Peyer's patch (tissue), 4 donors: Measurements from ENCODE around the gene ATP6V1G3. TPM values are rescaled to one million over a fixed set of nuclear protein-coding genes. Genes with fewer than 3 reads are reported as not detected.

Experiments
- DNase-seq, 3 donors: peaks; one replicate each; pipeline ENCODE4 v3.0.0-alpha.2; 2017 to 2019
- H3K27ac ChIP-seq, 4 donors: fragments of 200-600 bp; sonication (generic); one replicate each; pipeline ENCODE4 v1.5.1; 2016 to 2019
- H3K27me3 ChIP-seq, 2 donors: fragments of 200-600 bp; sonication (generic); one replicate each; pipeline ENCODE4 v1.5.1; 2019
- H3K36me3 ChIP-seq, 3 donors: fragments of 200-600 bp; sonication (generic); one replicate each; pipeline ENCODE4 v1.5.1; 2016 to 2019
- H3K4me1 ChIP-seq, 4 donors: fragments of 200-600 bp; sonication (generic); one replicate each; pipeline ENCODE4 v1.5.1; 2016 to 2019
- H3K4me3 ChIP-seq, 4 donors: fragments of 200-600 bp; sonication (generic); 1 replicate in 3 of 4; 2 replicates in 1 of 4; pipeline ENCODE4 v1.5.1; 2016 to 2019; ENCODE audit warnings: mild to moderate bottlenecking in 1 of 4
- H3K9me3 ChIP-seq, 4 donors: fragments of 200-600 bp; sonication (generic); one replicate each; pipeline ENCODE4 v1.5.1; 2016 to 2019; ENCODE audit warnings: mild to moderate bottlenecking in 1 of 4
- POLR2A ChIP-seq, 2 donors: fragments of 450-650 bp; IDR thresholded peaks; one replicate each; pipeline ENCODE4 v1.5.1; 2017; ENCODE audit warnings: antibody characterized with exemption in 2 of 2, mild to moderate bottlenecking in 2 of 2, moderate library complexity in 2 of 2
- total RNA-seq, 4 donors: library from RNA; depleted of rRNA; stranded (reverse); fragments of >200 nt; gene quantifications; one replicate each; pipeline ENCODE4 v1.1.0, GENCODE V29; 2016
- TF ChIP-seq, protein P1 (sequence below), 6 experiments: fragments of 450-650 bp in 4 of 6; fragments of 200-600 bp in 2 of 6; sonication (generic) in 1 of 6; IDR thresholded peaks; one replicate each; pipeline ENCODE4 v1.5.1; 2017 to 2019; ENCODE audit warnings: antibody characterized with exemption in 6 of 6, mild to moderate bottlenecking in 3 of 6, moderate library complexity in 1 of 6

ATP6V1G3 gene
- total RNA-seq, 4 donors from 2014 or later = not detected

DNA sequence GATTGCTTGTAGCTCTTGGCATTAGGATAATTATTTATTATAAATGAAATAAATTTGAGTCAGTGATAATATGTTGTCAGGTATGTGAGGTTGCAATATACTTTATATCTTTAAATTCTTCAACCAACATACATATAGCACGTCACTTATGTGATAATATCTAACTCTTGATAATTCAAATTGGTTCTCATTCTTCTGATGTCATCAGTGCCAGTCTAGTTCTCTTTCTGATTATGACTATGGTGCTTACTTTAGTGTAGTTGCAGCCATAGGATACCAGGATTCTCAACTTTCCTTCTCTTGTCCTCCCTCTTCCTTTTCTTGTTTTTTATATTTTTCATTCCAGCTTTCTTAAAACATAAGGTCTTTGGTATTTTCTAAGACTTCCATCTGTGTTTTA is 34.8 kb upstream of the ATP6V1G3 start:
- H3K9me3 ChIP-seq = no peaks in the 10 kb centered on the region
- H3K36me3 ChIP-seq = no peaks in the 10 kb centered on the region
- no peaks in the 10 kb centered on the region for H3K4me1 ChIP-seq
- no peak for DNase-seq
- H3K27me3 ChIP-seq = no peaks in the 10 kb centered on the region
- TF ChIP-seq, protein P1, sequence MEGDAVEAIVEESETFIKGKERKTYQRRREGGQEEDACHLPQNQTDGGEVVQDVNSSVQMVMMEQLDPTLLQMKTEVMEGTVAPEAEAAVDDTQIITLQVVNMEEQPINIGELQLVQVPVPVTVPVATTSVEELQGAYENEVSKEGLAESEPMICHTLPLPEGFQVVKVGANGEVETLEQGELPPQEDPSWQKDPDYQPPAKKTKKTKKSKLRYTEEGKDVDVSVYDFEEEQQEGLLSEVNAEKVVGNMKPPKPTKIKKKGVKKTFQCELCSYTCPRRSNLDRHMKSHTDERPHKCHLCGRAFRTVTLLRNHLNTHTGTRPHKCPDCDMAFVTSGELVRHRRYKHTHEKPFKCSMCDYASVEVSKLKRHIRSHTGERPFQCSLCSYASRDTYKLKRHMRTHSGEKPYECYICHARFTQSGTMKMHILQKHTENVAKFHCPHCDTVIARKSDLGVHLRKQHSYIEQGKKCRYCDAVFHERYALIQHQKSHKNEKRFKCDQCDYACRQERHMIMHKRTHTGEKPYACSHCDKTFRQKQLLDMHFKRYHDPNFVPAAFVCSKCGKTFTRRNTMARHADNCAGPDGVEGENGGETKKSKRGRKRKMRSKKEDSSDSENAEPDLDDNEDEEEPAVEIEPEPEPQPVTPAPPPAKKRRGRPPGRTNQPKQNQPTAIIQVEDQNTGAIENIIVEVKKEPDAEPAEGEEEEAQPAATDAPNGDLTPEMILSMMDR (IDR thresholded peaks at IDR 0.05) = no peak
- TF ChIP-seq POLR2A (IDR thresholded peaks at IDR 0.05) = no peak
- no peak overlapping the region for H3K4me3 ChIP-seq
- no peak overlapping the region for H3K27ac ChIP-seq

DNA sequence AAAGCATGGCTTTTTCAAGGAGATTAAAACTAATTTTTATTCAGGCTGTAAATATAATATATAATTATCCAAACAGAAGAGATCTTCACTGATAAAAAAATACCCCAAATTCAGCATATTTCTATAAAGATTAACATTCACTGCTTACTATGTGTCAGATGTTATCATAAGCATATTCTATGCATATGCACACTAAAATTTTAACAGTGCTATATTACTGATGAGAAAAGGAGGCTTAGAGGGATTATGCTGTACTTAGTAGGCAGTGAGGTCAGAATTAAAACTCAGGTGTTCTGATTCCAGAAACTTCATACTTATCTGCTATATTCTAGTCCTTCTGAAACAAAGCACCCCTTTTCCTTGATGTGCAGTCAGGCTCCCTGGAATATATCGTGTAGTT is 33.8 kb upstream of the ATP6V1G3 start:
- Histone ChIP-seq H3K27ac (no peak overlapping the region), H3K27me3 (no peaks in the 10 kb centered on the region), H3K9me3 (no peaks in the 10 kb centered on the region), H3K4me3 (no peak overlapping the region), H3K4me1 (no peaks in the 10 kb centered on the region), H3K36me3 (no peaks in the 10 kb centered on the region)
- DNase-seq = no peak
- TF ChIP-seq, protein P1 (IDR thresholded peaks at IDR 0.05) = no peak
- TF ChIP-seq POLR2A (IDR thresholded peaks at IDR 0.05) = no peak

DNA sequence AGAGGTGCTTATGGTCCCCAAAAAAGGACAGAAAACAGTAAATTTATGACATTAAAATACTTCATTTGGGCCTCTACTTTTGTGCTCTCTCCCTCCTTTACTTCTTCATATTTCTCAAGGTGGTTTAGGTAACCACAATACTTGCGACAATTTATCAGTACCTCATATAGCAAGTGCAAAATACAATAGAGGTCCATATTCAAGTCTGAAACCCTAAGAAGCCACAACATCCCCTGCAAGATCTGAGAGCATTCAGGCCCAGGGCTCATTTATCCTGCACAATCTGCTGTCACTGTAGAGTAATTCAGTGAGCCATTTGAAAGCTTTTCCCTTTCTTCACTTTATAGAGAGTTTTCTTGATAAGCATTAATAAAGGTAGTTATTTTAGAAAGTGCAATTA is 24.2 kb upstream of the ATP6V1G3 start:
- no peak overlapping the region for H3K4me3 ChIP-seq
- TF ChIP-seq, protein P1 (IDR thresholded peaks at IDR 0.05) = no peak
- TF ChIP-seq POLR2A (IDR thresholded peaks at IDR 0.05) = no peak
- H3K27me3 ChIP-seq = no peaks in the 10 kb centered on the region
- no peaks in the 10 kb centered on the region for H3K36me3 ChIP-seq
- no peaks in the 10 kb centered on the region for H3K9me3 ChIP-seq
- no peaks in the 10 kb centered on the region for H3K4me1 ChIP-seq
- no peak overlapping the region for H3K27ac ChIP-seq
- DNase-seq = no peak

DNA sequence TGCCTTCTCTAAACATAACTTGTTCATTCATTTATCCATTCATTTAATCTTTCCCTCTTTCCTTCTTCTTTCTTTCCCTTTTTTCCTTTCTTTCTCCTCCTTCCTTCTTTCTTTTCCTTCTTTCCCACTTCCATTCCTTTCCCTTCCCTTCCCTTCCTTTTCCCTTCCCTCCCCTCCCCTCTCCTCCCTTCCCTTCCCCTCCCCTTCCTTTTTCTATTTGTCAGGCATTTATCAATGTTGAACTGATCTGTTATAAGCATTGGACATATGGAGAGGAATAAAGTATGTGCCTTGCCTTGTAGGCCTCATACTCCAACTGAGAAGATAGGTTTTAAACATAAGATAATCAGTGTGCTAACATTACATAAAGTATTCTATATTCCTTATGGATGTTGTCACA is 23.7 kb upstream of the ATP6V1G3 start:
- H3K27me3 ChIP-seq = no peaks in the 10 kb centered on the region
- no peak for DNase-seq
- TF ChIP-seq, protein P1 (IDR thresholded peaks at IDR 0.05) = no peak
- TF ChIP-seq POLR2A (IDR thresholded peaks at IDR 0.05) = no peak
- no peaks in the 10 kb centered on the region for H3K4me1 ChIP-seq
- no peaks in the 10 kb centered on the region for H3K36me3 ChIP-seq
- no peaks in the 10 kb centered on the region for H3K9me3 ChIP-seq
- H3K27ac ChIP-seq = no peak overlapping the region
- H3K4me3 ChIP-seq = no peak overlapping the region

DNA sequence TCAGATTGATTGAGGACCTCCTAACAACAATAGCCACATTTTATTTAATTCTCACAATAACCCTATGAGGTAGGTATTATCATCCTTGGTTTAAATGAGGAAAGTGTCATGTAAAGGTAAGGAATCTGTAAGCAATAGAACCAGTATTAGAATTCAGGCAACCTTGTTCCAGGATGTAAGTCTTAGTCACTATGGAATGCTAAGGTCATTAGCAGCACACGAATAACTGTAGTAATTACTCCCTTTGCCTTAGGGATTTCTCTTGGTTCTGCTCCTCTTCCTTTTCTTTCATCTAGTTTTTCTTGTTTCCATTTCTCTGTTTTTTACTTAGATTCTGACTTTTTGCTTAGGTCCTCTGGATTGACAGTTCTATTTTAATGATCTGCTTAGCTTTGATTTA is 23.1 kb upstream of the ATP6V1G3 start:
- Histone ChIP-seq H3K4me1 (no peaks in the 10 kb centered on the region), H3K4me3 (no peak overlapping the region), H3K9me3 (no peaks in the 10 kb centered on the region), H3K27ac (no peak overlapping the region), H3K27me3 (no peaks in the 10 kb centered on the region), H3K36me3 (no peaks in the 10 kb centered on the region)
- TF ChIP-seq, protein P1 (IDR thresholded peaks at IDR 0.05) = no peak
- no peak for TF ChIP-seq POLR2A (IDR thresholded peaks at IDR 0.05)
- DNase-seq = no peak

DNA sequence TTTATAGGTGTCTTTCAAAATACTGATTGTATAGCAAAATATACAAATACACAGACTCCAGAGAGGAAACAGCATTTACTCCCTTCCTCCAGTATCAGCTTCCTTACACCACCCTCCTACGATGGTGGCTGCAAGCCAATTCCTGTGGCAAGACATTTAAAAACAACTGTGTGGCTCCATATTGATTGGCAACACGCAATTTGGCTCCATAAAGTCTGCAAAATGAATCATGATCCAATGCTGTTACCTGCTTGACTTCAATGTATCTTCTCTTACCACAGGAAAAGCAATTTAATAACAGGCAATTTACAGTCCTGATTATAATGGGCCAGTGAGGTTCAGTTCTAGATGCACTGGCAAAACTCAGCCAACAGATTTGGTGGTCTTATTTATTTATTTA is 19.7 kb upstream of the ATP6V1G3 start:
- Histone ChIP-seq H3K36me3 (no peaks in the 10 kb centered on the region), H3K27me3 (no peaks in the 10 kb centered on the region), H3K4me1 (no peaks in the 10 kb centered on the region), H3K9me3 (no peaks in the 10 kb centered on the region), H3K27ac (no peak overlapping the region), H3K4me3 (no peak overlapping the region)
- TF ChIP-seq POLR2A (IDR thresholded peaks at IDR 0.05) = no peak
- TF ChIP-seq, protein P1 (IDR thresholded peaks at IDR 0.05) = no peak
- DNase-seq = no peak
